WI38 (cell line): Measurements from ENCODE around the gene ALDH4A1.

Source experiments
- H3K4me3 ChIP-seq: 2 replicates; pipeline ENCODE4 v1.5.1; 2011; ENCODE audit warnings: low read depth, mild to moderate bottlenecking, control low read depth, low read length
- CTCF ChIP-seq: IDR thresholded peaks from 2 replicates; pipeline ENCODE4 v1.5.1; 2012; ENCODE audit warnings: low read depth, mild to moderate bottlenecking, control low read depth, low read length

The ALDH4A1 gene

DNA sequence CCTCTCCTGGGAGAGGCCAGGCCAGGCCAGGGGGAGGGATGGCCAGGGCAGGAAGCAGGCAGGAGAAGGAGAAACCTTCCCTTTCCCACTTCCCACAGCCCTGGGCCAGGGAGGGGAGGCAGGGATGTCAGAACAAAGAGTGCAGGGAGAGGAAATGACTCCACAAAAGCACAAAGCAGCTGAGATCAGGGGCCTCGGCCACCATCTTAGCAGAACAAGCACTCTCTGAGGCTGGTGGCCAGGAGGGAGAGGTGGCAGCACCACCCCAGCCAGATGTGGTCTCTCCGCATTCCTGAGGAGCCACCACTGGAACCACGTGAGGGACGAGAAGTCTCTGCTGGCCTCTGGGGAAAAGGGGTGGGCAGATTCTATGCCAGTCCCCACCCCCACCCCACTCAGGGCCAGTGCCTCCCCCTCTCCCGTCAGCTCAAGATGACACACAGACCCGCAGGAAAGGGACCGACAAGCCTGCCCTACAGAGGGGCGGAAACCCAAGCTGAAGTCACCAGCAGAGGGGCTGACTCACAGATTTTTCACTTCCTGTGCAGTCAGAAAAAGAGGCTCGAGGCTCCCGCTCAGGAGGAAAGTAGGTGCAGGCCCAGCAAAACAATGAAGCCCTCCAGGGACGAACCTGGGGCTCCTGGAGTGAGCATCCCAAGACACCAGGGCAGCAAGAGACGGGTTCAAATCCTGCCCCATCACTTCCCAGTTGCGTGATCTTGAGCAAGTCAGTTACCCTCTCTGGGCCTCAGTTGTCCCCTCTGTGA, 24.1 kb upstream of the ALDH4A1 start:
- peak overlapping the region; percentile 44 for H3K4me3 ChIP-seq
- TF ChIP-seq CTCF: no peak

GRCh38 chr1:18925279-18925678, 22.9 kb upstream of the ALDH4A1 start:
- TF ChIP-seq CTCF: no peak

GRCh38 chr1:18924221-18924691, 21.9 kb upstream of the ALDH4A1 start:
- TF ChIP-seq CTCF: no peak
- no peak overlapping the region for H3K4me3 ChIP-seq

More at GRCh38 chr1:18925279-18925678, 22.9 kb upstream of the ALDH4A1 start:
- H3K4me3 ChIP-seq: no peak overlapping the region

GRCh38 chr1:18923756-18924211, 21.4 kb upstream of the ALDH4A1 start:
- no peak overlapping the region for H3K4me3 ChIP-seq
- no peak for TF ChIP-seq CTCF

- no peak overlapping the region for H3K4me3 ChIP-seq
- no peak for TF ChIP-seq CTCF
Measured at GRCh38 chr1:18922848-18923755, 20.7 kb upstream of the ALDH4A1 start.

DNA sequence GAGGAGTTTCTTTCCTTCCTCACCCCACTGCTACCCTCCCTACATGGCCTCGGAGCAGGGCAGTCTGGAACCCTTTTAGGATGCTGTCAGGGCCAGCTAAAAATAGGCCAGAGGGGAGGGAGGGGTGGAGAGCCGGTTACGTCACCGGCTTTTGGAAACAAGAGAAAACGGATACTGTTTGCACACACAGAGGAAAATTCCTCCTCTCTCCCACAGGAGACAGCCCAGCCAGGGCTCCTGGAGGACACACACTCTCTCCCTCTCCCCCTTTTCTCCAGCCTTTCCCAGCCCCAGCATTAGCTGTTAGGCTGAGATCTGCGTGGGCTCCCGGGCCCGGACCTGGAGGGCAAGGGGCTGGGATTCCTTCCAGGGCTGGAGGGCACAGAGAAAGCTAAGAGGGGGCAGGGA, 20.0 kb upstream of the ALDH4A1 start:
- TF ChIP-seq CTCF: 0 out of 2 replicates have a peak, but pooled peaks have one; percentile 9
- no peak overlapping the region for H3K4me3 ChIP-seq
